OCI-LY7 (cell line): Measurements from ENCODE around the gene UROD.

ENCODE experiments used
- EZH2phosphoT487 ChIP-seq: fragments of 200-600 bp; sonication (generic); IDR thresholded peaks from 2 replicates; pipeline ENCODE4 v1.6.1; 2018; ENCODE audit warnings: low read depth, borderline replicate concordance, mild to moderate bottlenecking, mixed run types, antibody characterized with exemption, low read length, moderate library complexity, mixed read lengths
- TF ChIP-seq, protein P1 (sequence below): fragments of 200-600 bp; sonication (generic); conservative IDR thresholded peaks from 2 replicates; pipeline ENCODE4 v1.5.1; 2014; ENCODE audit warnings: mild to moderate bottlenecking, antibody characterized with exemption, low read length, moderate library complexity, mixed read lengths

DNA sequence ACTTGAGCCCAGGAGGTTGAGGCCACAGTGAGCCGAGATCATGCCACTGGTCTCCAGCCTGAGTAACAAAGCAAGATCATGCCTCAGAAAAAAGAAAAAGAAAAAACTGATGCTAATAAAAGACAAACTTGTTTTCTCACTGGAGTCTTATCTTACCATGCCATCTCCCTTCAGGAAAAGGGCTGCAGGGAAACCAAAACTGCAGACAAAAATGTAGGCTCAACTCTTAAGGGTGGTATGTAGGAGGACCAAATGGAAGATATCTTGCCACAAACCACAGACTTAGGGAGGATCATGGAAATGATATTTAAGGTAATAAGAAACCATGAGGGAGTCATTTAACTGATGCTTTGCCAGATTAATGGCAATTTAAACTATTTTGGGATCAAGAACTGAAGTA, 32.9 kb downstream of the UROD start:
- TF ChIP-seq, protein P1, sequence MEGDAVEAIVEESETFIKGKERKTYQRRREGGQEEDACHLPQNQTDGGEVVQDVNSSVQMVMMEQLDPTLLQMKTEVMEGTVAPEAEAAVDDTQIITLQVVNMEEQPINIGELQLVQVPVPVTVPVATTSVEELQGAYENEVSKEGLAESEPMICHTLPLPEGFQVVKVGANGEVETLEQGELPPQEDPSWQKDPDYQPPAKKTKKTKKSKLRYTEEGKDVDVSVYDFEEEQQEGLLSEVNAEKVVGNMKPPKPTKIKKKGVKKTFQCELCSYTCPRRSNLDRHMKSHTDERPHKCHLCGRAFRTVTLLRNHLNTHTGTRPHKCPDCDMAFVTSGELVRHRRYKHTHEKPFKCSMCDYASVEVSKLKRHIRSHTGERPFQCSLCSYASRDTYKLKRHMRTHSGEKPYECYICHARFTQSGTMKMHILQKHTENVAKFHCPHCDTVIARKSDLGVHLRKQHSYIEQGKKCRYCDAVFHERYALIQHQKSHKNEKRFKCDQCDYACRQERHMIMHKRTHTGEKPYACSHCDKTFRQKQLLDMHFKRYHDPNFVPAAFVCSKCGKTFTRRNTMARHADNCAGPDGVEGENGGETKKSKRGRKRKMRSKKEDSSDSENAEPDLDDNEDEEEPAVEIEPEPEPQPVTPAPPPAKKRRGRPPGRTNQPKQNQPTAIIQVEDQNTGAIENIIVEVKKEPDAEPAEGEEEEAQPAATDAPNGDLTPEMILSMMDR: no peak
- no peak for TF ChIP-seq EZH2phosphoT487
